B cell (primary cell): ENCODE measurements around the gene ATF6B. TPM values are rescaled to one million over a fixed set of nuclear protein-coding genes. Genes with fewer than 3 reads are reported as not detected.

Experiments used
- ATAC-seq: fragments of 200-7000 bp; cut with Tn5 transposase; one replicate; pipeline ENCODE4 v1.10.0; 2021; ENCODE audit warnings: low read depth, mild to moderate bottlenecking, moderate number of reproducible peaks, moderate library complexity
- CTCF ChIA-PET: fragments of 350-600 bp; sonication (Branson Sonifier 250); formaldehyde crosslinking; loops from one replicate; lab custom pipeline; 2021; ENCODE audit warnings: antibody characterized with exemption, inconsistent platforms; lab: Charles Lee
- POLR2A ChIA-PET: fragments of 350-600 bp; sonication (Branson Sonifier 250); formaldehyde crosslinking; loops from one replicate; lab custom pipeline; 2021; ENCODE audit warnings: antibody characterized with exemption; lab: Charles Lee
- DNase-seq: peaks from one replicate; pipeline ENCODE4 v3.0.0; 2013
- H2AFZ ChIP-seq: 2 replicates; pipeline ENCODE4 v1.6.1; 2012; ENCODE audit warnings: mild to moderate bottlenecking, low read depth, low read length; ENCODE audit not compliant: insufficient read depth, poor library complexity, severe bottlenecking
- H3K27ac ChIP-seq, 2 donors: 1 replicate in 1 of 2; 2 replicates in 1 of 2; pipeline ENCODE4 v1.5.1; 2012 to 2013; ENCODE audit warnings: low read length in 2 of 2, mild to moderate bottlenecking in 2 of 2, moderate library complexity in 1 of 2
- H3K27me3 ChIP-seq, 4 experiments: fragments of 200-600 bp in 1 of 4; sonication (generic) in 1 of 4; replicated peaks in 1 of 4; 1 replicate in 2 of 4; 2 replicates in 2 of 4; pipeline versions ENCODE4 v1.6.1 to v1.7.0; 2013 to 2016; ENCODE audit warnings: low read length in 3 of 4, mild to moderate bottlenecking in 2 of 4, mixed read lengths in 1 of 4, moderate library complexity in 1 of 4; ENCODE audit not compliant: insufficient read depth in 4 of 4, control insufficient read depth in 3 of 4; ENCODE audit errors: control extremely low read depth in 1 of 4
- H3K36me3 ChIP-seq, 2 experiments: replicated peaks in 1 of 2; 1 replicate in 1 of 2; 2 replicates in 1 of 2; pipeline versions ENCODE4 v1.6.1 to v1.7.1; 2013; ENCODE audit warnings: low read length in 1 of 2; ENCODE audit not compliant: insufficient read depth in 2 of 2, control insufficient read depth in 1 of 2; ENCODE audit errors: control extremely low read depth in 1 of 2, extremely low read depth in 1 of 2
- H3K4me1 ChIP-seq, 2 donors: fragments of 200-600 bp in 1 of 2; sonication (generic) in 1 of 2; 1 replicate in 1 of 2; 2 replicates in 1 of 2; pipeline versions ENCODE4 v1.5.1 to v1.6.1; 2013 to 2017; ENCODE audit warnings: low read length in 2 of 2; ENCODE audit not compliant: control insufficient read depth in 2 of 2, insufficient read depth in 2 of 2
- H3K4me2 ChIP-seq: replicated peaks from 2 replicates; pipeline ENCODE3; 2012; ENCODE audit warnings: mild to moderate bottlenecking, low read depth, low read length; ENCODE audit not compliant: poor library complexity, severe bottlenecking
- H3K4me3 ChIP-seq, 5 experiments: fragments of 200-600 bp in 1 of 5; sonication (generic) in 1 of 5; 1 replicate in 3 of 5; 2 replicates in 2 of 5; pipeline versions ENCODE4 v1.5.1 to v1.7.0; 2011 to 2016; ENCODE audit warnings: low read length in 4 of 5, mild to moderate bottlenecking in 4 of 5, low read depth in 2 of 5, control low read depth in 1 of 5, moderate library complexity in 1 of 5; ENCODE audit not compliant: insufficient read depth in 1 of 5; ENCODE audit errors: control extremely low read depth in 1 of 5, extremely low read depth in 1 of 5
- H3K79me2 ChIP-seq: fragments of 200-600 bp; sonication (generic); one replicate; pipeline ENCODE4 v1.6.0; 2016; ENCODE audit warnings: low read length; ENCODE audit not compliant: control insufficient read depth, insufficient read depth
- H3K9ac ChIP-seq: fragments of 200-600 bp; sonication (generic); 2 replicates; pipeline ENCODE4 v1.6.1; 2017; ENCODE audit warnings: mild to moderate bottlenecking, low read length, moderate library complexity
- H3K9me3 ChIP-seq, 3 donors: one replicate each; pipeline versions ENCODE4 v1.6.1 to v1.7.1; 2013; ENCODE audit warnings: low read length in 2 of 3; ENCODE audit not compliant: control insufficient read depth in 2 of 3, insufficient read depth in 1 of 3; ENCODE audit errors: control extremely low read depth in 1 of 3
- H4K20me1 ChIP-seq: 2 replicates; pipeline ENCODE4 v1.6.0; 2012; ENCODE audit warnings: mild to moderate bottlenecking, low read length; ENCODE audit not compliant: insufficient read depth, control insufficient read depth, poor library complexity, severe bottlenecking
- H3K27ac Mint-ChIP-seq: one replicate; pipeline ENCODE4 v1.8.0; 2021; ENCODE audit warnings: mixed read lengths
- H3K27me3 Mint-ChIP-seq: one replicate; pipeline ENCODE4 v1.8.0; 2021; ENCODE audit warnings: mixed read lengths
- H3K4me1 Mint-ChIP-seq: one replicate; pipeline ENCODE4 v1.8.0; 2021; ENCODE audit warnings: mixed read lengths
- H3K4me3 Mint-ChIP-seq: one replicate; pipeline ENCODE4 v1.8.0; 2021; ENCODE audit warnings: mixed read lengths
- H3K9me3 Mint-ChIP-seq: one replicate; pipeline ENCODE4 v1.8.0; 2022; ENCODE audit warnings: mixed read lengths; ENCODE audit not compliant: insufficient read depth
- EZH2 ChIP-seq: IDR thresholded peaks from 2 replicates; pipeline ENCODE4 v1.6.1; 2012; ENCODE audit warnings: borderline replicate concordance, low read depth, mild to moderate bottlenecking, moderate library complexity, low read length; ENCODE audit not compliant: insufficient read depth, poor library complexity, severe bottlenecking
- WGBS: methylation state at CpG from one replicate; pipeline ENCODE4 v1.1.5; 2013; ENCODE audit warnings: missing lambda C conversion rate; ENCODE audit not compliant: insufficient coverage; 5-methylcytosine and 5-hydroxymethylcytosine counted together
- intact Hi-C: fragments of 100-400 bp; cut with micrococcal nuclease; formaldehyde crosslinking; loops from one replicate; pipeline ENCODE4 v1.10.0; 2022
- polyA plus RNA-seq: library from polyadenylated mRNA; depleted of rRNA; stranded (reverse); fragments of >200 nt; gene quantifications from 2 replicates; pipeline ENCODE4 v1.2.3, GENCODE V29; 2012
- total RNA-seq, 2 donors: library from RNA; stranded (reverse); fragments of 120-200 nt in 1 of 2; gene quantifications; 1 replicate in 1 of 2; 2 replicates in 1 of 2; pipeline versions ENCODE4 v1.2.3 to v1.2.4, GENCODE V29; 2013 to 2022
- TF ChIP-seq, protein P1 (sequence below): fragments of 200-600 bp; IDR thresholded peaks from one replicate; pipeline ENCODE4 v1.8.0; 2022; ENCODE audit warnings: antibody characterized with exemption, mild to moderate bottlenecking

ATF6B gene
- total and polyA plus RNA-seq, 2 donors (not counting 1 experiment from before 2014, with no cell fraction given) = 180 to 201 TPM

DNA sequence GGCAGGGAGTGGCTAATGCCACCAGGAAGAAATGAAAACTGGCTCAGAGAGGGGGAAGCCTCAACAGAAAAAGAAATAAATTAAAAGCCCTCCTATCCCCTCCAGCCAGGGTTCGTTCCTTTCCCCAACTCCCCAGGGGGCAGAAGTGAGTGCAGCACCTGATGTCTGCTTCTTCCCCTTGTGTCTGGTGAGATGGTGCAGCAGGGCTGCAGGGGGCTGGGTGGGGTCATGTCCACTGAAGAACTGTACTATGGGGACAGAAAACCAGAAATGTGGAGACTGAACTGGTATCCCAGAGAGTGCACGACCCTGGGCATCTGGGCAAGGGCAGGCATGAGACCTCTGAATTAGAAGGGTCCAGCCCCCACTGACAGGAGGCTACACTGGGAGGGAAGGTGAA, 40.3 kb upstream of the ATF6B start:
- Histone ChIP-seq H3K27ac (no peak overlapping the region), H3K27me3 (no peaks in the 10 kb centered on the region), H3K79me2 (no peaks in the 10 kb centered on the region), H3K9ac (no peak overlapping the region), H3K36me3 (peaks cover 7 to 23% of the 10 kb centered on the region in 2 experiments), H4K20me1 (no peaks in the 10 kb centered on the region), H3K9me3 (no peaks in the 10 kb centered on the region), H3K4me1 (peaks cover 0 to 13% of the 10 kb centered on the region in 2 donors), H3K4me3 (no peak overlapping the region), H2AFZ (no peak overlapping the region), H3K4me2 (no peak overlapping the region)
- Mint-ChIP-seq H3K27ac (no peak overlapping the region), H3K27me3 (no peaks in the 10 kb centered on the region), H3K9me3 (no peaks in the 10 kb centered on the region), H3K4me1 (peaks cover 12% of the 10 kb centered on the region), H3K4me3 (no peak overlapping the region)
- intact Hi-C loops = no loop called here
- WGBS = 67% methylated on average over 1 of the region's 2 CpGs
- ATAC-seq (no peak), DNase-seq (no peak)
- TF ChIP-seq, protein P1, sequence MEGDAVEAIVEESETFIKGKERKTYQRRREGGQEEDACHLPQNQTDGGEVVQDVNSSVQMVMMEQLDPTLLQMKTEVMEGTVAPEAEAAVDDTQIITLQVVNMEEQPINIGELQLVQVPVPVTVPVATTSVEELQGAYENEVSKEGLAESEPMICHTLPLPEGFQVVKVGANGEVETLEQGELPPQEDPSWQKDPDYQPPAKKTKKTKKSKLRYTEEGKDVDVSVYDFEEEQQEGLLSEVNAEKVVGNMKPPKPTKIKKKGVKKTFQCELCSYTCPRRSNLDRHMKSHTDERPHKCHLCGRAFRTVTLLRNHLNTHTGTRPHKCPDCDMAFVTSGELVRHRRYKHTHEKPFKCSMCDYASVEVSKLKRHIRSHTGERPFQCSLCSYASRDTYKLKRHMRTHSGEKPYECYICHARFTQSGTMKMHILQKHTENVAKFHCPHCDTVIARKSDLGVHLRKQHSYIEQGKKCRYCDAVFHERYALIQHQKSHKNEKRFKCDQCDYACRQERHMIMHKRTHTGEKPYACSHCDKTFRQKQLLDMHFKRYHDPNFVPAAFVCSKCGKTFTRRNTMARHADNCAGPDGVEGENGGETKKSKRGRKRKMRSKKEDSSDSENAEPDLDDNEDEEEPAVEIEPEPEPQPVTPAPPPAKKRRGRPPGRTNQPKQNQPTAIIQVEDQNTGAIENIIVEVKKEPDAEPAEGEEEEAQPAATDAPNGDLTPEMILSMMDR = no peak
- POLR2A ChIA-PET = no interaction called here
- CTCF ChIA-PET = no interaction called here

DNA sequence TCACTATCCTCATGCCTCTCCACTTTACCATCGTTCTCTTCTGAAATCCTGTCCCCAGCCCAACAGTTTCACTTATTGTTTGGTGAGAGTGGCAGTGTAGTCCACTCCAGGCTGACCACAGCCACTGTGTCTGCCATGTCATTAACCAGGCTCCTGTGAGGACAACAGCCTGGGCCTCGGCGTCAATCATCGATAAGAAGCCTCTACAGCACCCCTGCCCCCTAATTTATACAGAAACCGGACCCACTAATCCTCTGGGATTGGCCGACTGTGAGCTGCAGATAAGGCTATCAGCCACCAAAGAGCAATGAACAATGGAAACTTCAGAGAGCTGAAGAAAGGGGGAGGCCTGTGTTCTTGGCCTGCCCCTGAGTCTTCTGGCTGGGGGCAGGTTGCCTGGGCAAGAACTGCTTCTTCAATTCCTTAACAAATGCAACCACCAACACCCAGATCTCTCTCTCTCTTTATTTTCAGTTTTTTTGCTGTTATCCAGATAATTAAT, 39.8 kb upstream of the ATF6B start:
- Mint-ChIP-seq H3K27ac (no peak overlapping the region), H3K4me3 (no peak overlapping the region), H3K4me1 (peaks cover 10% of the 10 kb centered on the region), H3K9me3 (no peaks in the 10 kb centered on the region), H3K27me3 (no peaks in the 10 kb centered on the region)
- no peak overlapping the region for H3K4me3 ChIP-seq
- no peaks in the 10 kb centered on the region for H4K20me1 ChIP-seq
- no peak for ATAC-seq
- no peak for DNase-seq
- H3K79me2 ChIP-seq = no peaks in the 10 kb centered on the region
- intact Hi-C loops = no loop called here
- 100% methylated on average over 1 of the region's 6 CpGs for WGBS
- no peak overlapping the region for H2AFZ ChIP-seq
- TF ChIP-seq EZH2 = no peak
- TF ChIP-seq, protein P1 = no peak
- H3K4me2 ChIP-seq = no peak overlapping the region
- CTCF ChIA-PET = no interaction called here
- POLR2A ChIA-PET = no interaction called here
- H3K27ac ChIP-seq = no peak overlapping the region
- H3K9ac ChIP-seq = no peak overlapping the region
- peaks cover 0 to 7% of the 10 kb centered on the region in 2 donors for H3K4me1 ChIP-seq
- peaks cover 7 to 23% of the 10 kb centered on the region in 2 experiments for H3K36me3 ChIP-seq
- H3K27me3 ChIP-seq = no peaks in the 10 kb centered on the region
- H3K9me3 ChIP-seq = no peaks in the 10 kb centered on the region
